H1 (cell line): Measurements from ENCODE around the gene FKBP10. TPM values are rescaled to one million over a fixed set of nuclear protein-coding genes. Genes with fewer than 3 reads are reported as not detected.
A peak's percentile ranks its signal among the peaks of the same experiment; 100 is the strongest.

Source experiments
- CTCF ChIA-PET: fragments of 300-600 bp; sonication (Branson Sonifier 250); formaldehyde crosslinking; loops from one replicate; lab custom pipeline; 2021; ENCODE audit not compliant: partially characterized antibody; lab: Charles Lee
- POLR2A ChIA-PET: fragments of 300-600 bp; sonication (Branson Sonifier 250); formaldehyde crosslinking; loops from one replicate; lab custom pipeline; 2021; ENCODE audit warnings: inconsistent platforms; ENCODE audit not compliant: partially characterized antibody; lab: Charles Lee
- DNase-seq, 2 experiments: peaks; one replicate each; pipeline versions ENCODE4 v3.0.0 to v3.0.0-alpha.2; 2010 to 2022; ENCODE audit warnings: low spot score in 2 of 2, low read depth in 1 of 2, mixed read lengths in 1 of 2
- FAIRE-seq: peaks from 2 replicates; lab custom pipeline; 2011; peaks lifted over from hg19 to GRCh38; lab: Jason Lieb, UNC
- H2AFZ ChIP-seq: 2 replicates; pipeline ENCODE4 v1.8.1; 2012; ENCODE audit warnings: low read length, inconsistent platforms
- H2AK5ac ChIP-seq: 2 replicates; pipeline ENCODE4 v1.6.1; 2013; ENCODE audit warnings: low read depth, low read length
- H2BK120ac ChIP-seq: replicated peaks from 2 replicates; pipeline ENCODE3; 2013; ENCODE audit warnings: low read depth, low read length, inconsistent platforms
- H2BK12ac ChIP-seq: 2 replicates; pipeline ENCODE4 v1.6.1; 2013; ENCODE audit warnings: low read depth, low read length
- H2BK15ac ChIP-seq: 2 replicates; pipeline ENCODE4 v1.6.1; 2013; ENCODE audit warnings: low read length
- H2BK20ac ChIP-seq: 2 replicates; pipeline ENCODE4 v1.6.1; 2013; ENCODE audit warnings: low read length
- H2BK5ac ChIP-seq: 2 replicates; pipeline ENCODE4 v1.6.1; 2013; ENCODE audit warnings: low read depth, low read length
- H3K14ac ChIP-seq: 2 replicates; pipeline ENCODE4 v1.6.1; 2013; ENCODE audit warnings: inconsistent platforms; ENCODE audit not compliant: insufficient read length
- H3K18ac ChIP-seq: 2 replicates; pipeline ENCODE4 v1.6.1; 2013; ENCODE audit warnings: low read length; ENCODE audit errors: extremely low read depth
- H3K23ac ChIP-seq: 2 replicates; pipeline ENCODE4 v1.6.1; 2013; ENCODE audit warnings: inconsistent platforms; ENCODE audit not compliant: insufficient read length
- H3K23me2 ChIP-seq: 2 replicates; pipeline ENCODE4 v1.6.1; 2013; ENCODE audit warnings: low read depth, low read length
- H3K27ac ChIP-seq: 2 replicates; pipeline ENCODE4 v1.6.1; 2011; ENCODE audit warnings: low read depth, low read length, inconsistent platforms
- H3K27me3 ChIP-seq, 4 experiments: replicated peaks in 1 of 4; 1 replicate in 1 of 4; 2 replicates in 3 of 4; pipeline versions ENCODE4 v1.6.1 to v1.8.1; 2011 to 2013; ENCODE audit warnings: low read length in 3 of 4, mild to moderate bottlenecking in 3 of 4, inconsistent platforms in 2 of 4, mixed read lengths in 2 of 4, moderate library complexity in 1 of 4; ENCODE audit not compliant: control insufficient read depth in 3 of 4, insufficient read depth in 3 of 4; ENCODE audit errors: extremely low read depth in 1 of 4
- H3K36me3 ChIP-seq, 4 experiments: 2 replicates each; pipeline versions ENCODE4 v1.6.1 to v1.8.1; 2011 to 2013; ENCODE audit warnings: mild to moderate bottlenecking in 4 of 4, low read length in 3 of 4, moderate library complexity in 2 of 4, control low read depth in 1 of 4, inconsistent platforms in 1 of 4; ENCODE audit not compliant: insufficient read depth in 4 of 4, control insufficient read depth in 2 of 4
- H3K4ac ChIP-seq: replicated peaks from 2 replicates; pipeline ENCODE3; 2013; ENCODE audit warnings: low read length, low read depth, mixed read lengths, inconsistent platforms; ENCODE audit not compliant: insufficient read length
- H3K4me1 ChIP-seq, 4 experiments: replicated peaks in 1 of 4; 1 replicate in 1 of 4; 2 replicates in 3 of 4; pipeline versions ENCODE4 v1.6.1 to v1.8.1; 2011 to 2013; ENCODE audit warnings: low read length in 3 of 4, inconsistent platforms in 2 of 4, mixed read lengths in 1 of 4; ENCODE audit not compliant: insufficient read depth in 4 of 4, control insufficient read depth in 3 of 4
- H3K4me2 ChIP-seq, 2 experiments: 2 replicates each; pipeline versions ENCODE4 v1.6.1 to v1.8.1; 2011 to 2013; ENCODE audit warnings: low read depth in 2 of 2, low read length in 2 of 2, control low read depth in 1 of 2, inconsistent platforms in 1 of 2, mild to moderate bottlenecking in 1 of 2; ENCODE audit not compliant: insufficient read depth in 1 of 2
- H3K4me3 ChIP-seq, 4 experiments: fragments of 200-600, 300-600 bp in 1 of 4; sonication (generic), shearing (Covaris generic), sonication (Bioruptor Twin) in 1 of 4; 2 replicates each; pipeline versions ENCODE4 v1.5.1 to v1.8.1; 2011 to 2016; ENCODE audit warnings: low read length in 4 of 4, low read depth in 3 of 4, control low read depth in 2 of 4, inconsistent platforms in 2 of 4, mild to moderate bottlenecking in 2 of 4, mixed read lengths in 1 of 4, moderate library complexity in 1 of 4; ENCODE audit not compliant: insufficient read depth in 2 of 4; ENCODE audit errors: extremely low read depth in 1 of 4
- H3K56ac ChIP-seq: replicated peaks from 2 replicates; pipeline ENCODE3; 2013; ENCODE audit warnings: low read depth, mild to moderate bottlenecking, mixed read lengths, low read length, inconsistent platforms; ENCODE audit not compliant: insufficient read length
- H3K79me1 ChIP-seq: 2 replicates; pipeline ENCODE4 v1.6.1; 2013; ENCODE audit warnings: low read depth, low read length, control low read depth
- H3K79me2 ChIP-seq, 2 experiments: 2 replicates each; pipeline versions ENCODE4 v1.6.1 to v1.8.1; 2012 to 2013; ENCODE audit warnings: low read length in 2 of 2, mild to moderate bottlenecking in 2 of 2, inconsistent platforms in 1 of 2; ENCODE audit not compliant: insufficient read depth in 2 of 2, control insufficient read depth in 1 of 2
- H3K9ac ChIP-seq, 4 experiments: replicated peaks in 1 of 4; 1 replicate in 1 of 4; 2 replicates in 3 of 4; pipeline versions ENCODE4 v1.6.1 to v1.8.1; 2011 to 2013; ENCODE audit warnings: low read depth in 3 of 4, low read length in 3 of 4, control low read depth in 2 of 4, mild to moderate bottlenecking in 2 of 4, moderate library complexity in 2 of 4, inconsistent platforms in 1 of 4; ENCODE audit errors: extremely low read depth in 1 of 4
- H3K9me3 ChIP-seq, 2 experiments: 2 replicates each; pipeline versions ENCODE4 v1.6.1 to v1.8.1; 2012 to 2013; ENCODE audit warnings: mild to moderate bottlenecking in 2 of 2, moderate library complexity in 2 of 2, control low read depth in 1 of 2, inconsistent platforms in 1 of 2, low read depth in 1 of 2, low read length in 1 of 2, mixed read lengths in 1 of 2; ENCODE audit not compliant: insufficient read depth in 2 of 2
- H4K20me1 ChIP-seq, 2 experiments: replicated peaks in 1 of 2; 2 replicates each; pipeline versions ENCODE3 to v1.8.1; 2011 to 2013; ENCODE audit warnings: inconsistent platforms in 2 of 2, low read length in 2 of 2, mild to moderate bottlenecking in 1 of 2; ENCODE audit not compliant: insufficient read depth in 2 of 2, control insufficient read depth in 1 of 2
- H4K5ac ChIP-seq: 2 replicates; pipeline ENCODE4 v1.6.1; 2013; ENCODE audit warnings: low read length, low read depth, mixed read lengths, inconsistent platforms; ENCODE audit not compliant: insufficient read length
- H4K8ac ChIP-seq: 2 replicates; pipeline ENCODE4 v1.8.0; 2013; ENCODE audit warnings: mild to moderate bottlenecking, moderate library complexity, low read length, inconsistent platforms; ENCODE audit not compliant: insufficient read depth; ENCODE audit errors: extremely low read depth
- H4K91ac ChIP-seq: replicated peaks from 2 replicates; pipeline ENCODE3; 2013; ENCODE audit warnings: low read length, mixed read lengths, inconsistent platforms; ENCODE audit not compliant: insufficient read length
- BRCA1 ChIP-seq: IDR thresholded peaks from 2 replicates; pipeline ENCODE4 v1.6.1; 2012; ENCODE audit warnings: low read depth, low read length, improper control_type of control experiment
- WGBS, 2 experiments: shearing (Covaris generic) in 1 of 2; methylation state at CpG; one replicate each; pipeline versions ENCODE4 v1.1.6 to v1.1.7; 2013 to 2015; ENCODE audit warnings: low lambda C conversion rate in 2 of 2, mixed read lengths in 2 of 2, inconsistent platforms in 1 of 2, low coverage in 1 of 2, missing lambda C conversion rate in 1 of 2; ENCODE audit not compliant: insufficient replicate concordance in 2 of 2, insufficient coverage in 1 of 2, insufficient read length in 1 of 2; ENCODE audit errors: extremely low coverage in 1 of 2, missing lambda C conversion rate in 1 of 2; 5-methylcytosine and 5-hydroxymethylcytosine counted together
- polyA plus RNA-seq, 7 experiments: library from polyadenylated mRNA; depleted of rRNA in 3 of 7; stranded (reverse) in 5 of 7; unstranded in 2 of 7; fragments of >200 nt in 5 of 7; fragments of 200-250 nt in 2 of 7; gene quantifications; 1 replicate in 5 of 7; 2 replicates in 1 of 7; 4 replicates in 1 of 7; pipeline versions ENCODE4 v1.2.1 to v1.2.3, GENCODE V29; 2011 to 2013; ENCODE audit warnings: missing spikeins in 2 of 7, mixed read lengths in 2 of 7
- total RNA-seq: library from RNA; stranded (reverse); fragmentation: NEBNext Ultra II Directional; extraction: Animal tissue kit (Norgen Biotek cat#: 25700); gene quantifications from 2 replicates; pipeline ENCODE4 v1.2.1, GENCODE V29; 2021
- TF ChIP-seq, protein P1 (sequence below), 3 experiments: IDR thresholded peaks; 1 replicate in 2 of 3; 2 replicates in 1 of 3; pipeline versions ENCODE4 v1.5.1 to v1.6.1; 2011; ENCODE audit warnings: low read length in 3 of 3, mild to moderate bottlenecking in 3 of 3, inconsistent platforms in 2 of 3, low read depth in 1 of 3, moderate library complexity in 1 of 3; ENCODE audit not compliant: insufficient read depth in 1 of 3; ENCODE audit errors: control extremely low read depth in 1 of 3
- TF ChIP-seq, protein P2 (sequence below): IDR thresholded peaks from 2 replicates; pipeline ENCODE4 v1.6.1; 2012; ENCODE audit warnings: inconsistent platforms

FKBP10 gene
- total and polyA plus RNA-seq, 2 of the 8 experiments (the other 6 are each of a cell fraction or from before 2014, with no cell fraction given): 173 to 283 TPM

DNA sequence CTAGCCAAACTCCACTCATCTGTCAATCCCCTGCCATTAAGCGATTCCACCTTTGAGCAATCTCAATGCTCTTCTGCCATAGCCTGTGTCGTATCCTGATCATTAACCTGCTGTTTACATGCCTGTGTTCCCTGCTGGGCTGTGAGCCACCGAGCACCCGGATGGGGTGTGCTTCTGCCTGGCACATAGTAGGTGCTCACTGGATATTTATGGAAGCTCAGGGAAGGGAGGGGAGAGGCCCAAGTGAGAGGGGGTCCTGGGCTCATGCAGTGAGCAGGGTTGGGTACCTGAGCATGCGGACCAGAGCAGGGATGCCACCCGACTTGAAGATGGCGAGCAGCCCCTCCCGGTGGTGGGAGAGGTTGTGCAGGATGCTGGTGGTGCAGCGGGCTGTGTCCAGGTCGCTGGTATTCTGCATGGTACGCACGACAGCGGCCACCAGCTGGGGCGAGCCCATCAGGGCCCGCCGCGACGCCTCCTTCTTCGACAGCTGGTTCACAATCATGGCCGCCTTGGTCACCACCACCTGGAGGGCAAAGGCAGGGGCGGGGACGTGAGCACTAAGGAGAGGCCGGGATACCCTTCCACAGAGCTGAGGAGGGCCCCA is 44.0 kb upstream of the FKBP10 start:
- CTCF ChIA-PET: interaction anchor here (0.8 to 5.3 kb wide), 7 partner anchors 9 to 43 kb away, joined by 3 to 33 read pairs (median 4); partner anchors contain the start of genes JUP and P3H4
- peaks cover 22 to 55% (median 45%) of the 10 kb centered on the region in 4 experiments; a peak in 7 of 8 replicates for H3K36me3 ChIP-seq
- POLR2A ChIA-PET: interaction anchor here (0.8 to 1.6 kb wide), 9 partner anchors 9 to 150 kb away, joined by 3 to 5 read pairs (median 4); partner anchors contain the start of genes ACLY and HAP1

More for the DNA sequence above, 44.0 kb upstream of the FKBP10 start:
- Histone ChIP-seq H3K9me3 (no peaks in the 10 kb centered on the region), H3K4me3 (no peak overlapping the region), H2BK15ac (no peak overlapping the region), H3K14ac (no peak overlapping the region), H3K27ac (no peak overlapping the region), H3K4ac (no peak overlapping the region), H2AFZ (no peak overlapping the region), H4K5ac (no peak overlapping the region), H3K79me1 (peaks cover 10% of the 10 kb centered on the region; the same call in 1 of the 2 replicates), H3K9ac (no peak overlapping the region), H2AK5ac (no peak overlapping the region), H3K56ac (no peak overlapping the region), H3K23ac (no peak overlapping the region), H2BK12ac (no peak overlapping the region), H4K20me1 (peaks cover 6 to 23% of the 10 kb centered on the region in 2 experiments), H4K8ac (no peak overlapping the region), H4K91ac (no peak overlapping the region), H3K79me2 (peaks cover 0 to 8% of the 10 kb centered on the region in 2 experiments; a peak in 2 of 4 replicates), H2BK5ac (no peak overlapping the region), H3K23me2 (no peaks in the 10 kb centered on the region; the same call in 1 of the 2 replicates), H3K4me1 (peaks cover 0 to 24% (median 18%) of the 10 kb centered on the region in 4 experiments; a peak in 6 of 7 replicates), H2BK120ac (no peak overlapping the region), H3K4me2 (no peak overlapping the region), H2BK20ac (no peak overlapping the region), H3K27me3 (no peaks in the 10 kb centered on the region), H3K18ac (no peak overlapping the region)
- DNase-seq: no peak
- FAIRE-seq: no peak
- 95% methylated on average over 23 of the region's 23 CpGs; no CpG with 5 or more reads in 1 of the 2 experiments for whole genome bisulfite sequencing, 2 experiments
- TF ChIP-seq, protein P1, sequence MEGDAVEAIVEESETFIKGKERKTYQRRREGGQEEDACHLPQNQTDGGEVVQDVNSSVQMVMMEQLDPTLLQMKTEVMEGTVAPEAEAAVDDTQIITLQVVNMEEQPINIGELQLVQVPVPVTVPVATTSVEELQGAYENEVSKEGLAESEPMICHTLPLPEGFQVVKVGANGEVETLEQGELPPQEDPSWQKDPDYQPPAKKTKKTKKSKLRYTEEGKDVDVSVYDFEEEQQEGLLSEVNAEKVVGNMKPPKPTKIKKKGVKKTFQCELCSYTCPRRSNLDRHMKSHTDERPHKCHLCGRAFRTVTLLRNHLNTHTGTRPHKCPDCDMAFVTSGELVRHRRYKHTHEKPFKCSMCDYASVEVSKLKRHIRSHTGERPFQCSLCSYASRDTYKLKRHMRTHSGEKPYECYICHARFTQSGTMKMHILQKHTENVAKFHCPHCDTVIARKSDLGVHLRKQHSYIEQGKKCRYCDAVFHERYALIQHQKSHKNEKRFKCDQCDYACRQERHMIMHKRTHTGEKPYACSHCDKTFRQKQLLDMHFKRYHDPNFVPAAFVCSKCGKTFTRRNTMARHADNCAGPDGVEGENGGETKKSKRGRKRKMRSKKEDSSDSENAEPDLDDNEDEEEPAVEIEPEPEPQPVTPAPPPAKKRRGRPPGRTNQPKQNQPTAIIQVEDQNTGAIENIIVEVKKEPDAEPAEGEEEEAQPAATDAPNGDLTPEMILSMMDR (IDR thresholded peaks at IDR 0.05; ENCODE audit: control extremely low read depth in 1 of 3, insufficient read depth in 1 of 3, low read depth in 1 of 3, low read length in 3 of 3): peak in 1 of 3 experiments; percentile 8; a peak in 1 of 4 replicates
- TF ChIP-seq, protein P2, sequence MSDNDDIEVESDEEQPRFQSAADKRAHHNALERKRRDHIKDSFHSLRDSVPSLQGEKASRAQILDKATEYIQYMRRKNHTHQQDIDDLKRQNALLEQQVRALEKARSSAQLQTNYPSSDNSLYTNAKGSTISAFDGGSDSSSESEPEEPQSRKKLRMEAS: no peak
- no peak for TF ChIP-seq BRCA1
